H1 (cell line): ENCODE measurements around the gene CHTF8. TPM values are rescaled to one million over a fixed set of nuclear protein-coding genes. Genes with fewer than 3 reads are reported as not detected.

Experiments used
- CTCF ChIA-PET: fragments of 300-600 bp; sonication (Branson Sonifier 250); formaldehyde crosslinking; loops from one replicate; lab custom pipeline; 2021; ENCODE audit not compliant: partially characterized antibody; lab: Charles Lee
- POLR2A ChIA-PET: fragments of 300-600 bp; sonication (Branson Sonifier 250); formaldehyde crosslinking; loops from one replicate; lab custom pipeline; 2021; ENCODE audit warnings: inconsistent platforms; ENCODE audit not compliant: partially characterized antibody; lab: Charles Lee
- DNase-seq, 2 experiments: peaks; one replicate each; pipeline versions ENCODE4 v3.0.0 to v3.0.0-alpha.2; 2010 to 2022; ENCODE audit warnings: low spot score in 2 of 2, low read depth in 1 of 2, mixed read lengths in 1 of 2
- FAIRE-seq: peaks from 2 replicates; lab custom pipeline; 2011; peaks lifted over from hg19 to GRCh38; lab: Jason Lieb, UNC
- H2AFZ ChIP-seq: 2 replicates; pipeline ENCODE4 v1.8.1; 2012; ENCODE audit warnings: low read length, inconsistent platforms
- H2AK5ac ChIP-seq: 2 replicates; pipeline ENCODE4 v1.6.1; 2013; ENCODE audit warnings: low read depth, low read length
- H2BK120ac ChIP-seq: replicated peaks from 2 replicates; pipeline ENCODE3; 2013; ENCODE audit warnings: low read depth, low read length, inconsistent platforms
- H2BK12ac ChIP-seq: 2 replicates; pipeline ENCODE4 v1.6.1; 2013; ENCODE audit warnings: low read depth, low read length
- H2BK15ac ChIP-seq: 2 replicates; pipeline ENCODE4 v1.6.1; 2013; ENCODE audit warnings: low read length
- H2BK20ac ChIP-seq: 2 replicates; pipeline ENCODE4 v1.6.1; 2013; ENCODE audit warnings: low read length
- H2BK5ac ChIP-seq: 2 replicates; pipeline ENCODE4 v1.6.1; 2013; ENCODE audit warnings: low read depth, low read length
- H3K14ac ChIP-seq: 2 replicates; pipeline ENCODE4 v1.6.1; 2013; ENCODE audit warnings: inconsistent platforms; ENCODE audit not compliant: insufficient read length
- H3K18ac ChIP-seq: 2 replicates; pipeline ENCODE4 v1.6.1; 2013; ENCODE audit warnings: low read length; ENCODE audit errors: extremely low read depth
- H3K23ac ChIP-seq: 2 replicates; pipeline ENCODE4 v1.6.1; 2013; ENCODE audit warnings: inconsistent platforms; ENCODE audit not compliant: insufficient read length
- H3K23me2 ChIP-seq: 2 replicates; pipeline ENCODE4 v1.6.1; 2013; ENCODE audit warnings: low read depth, low read length
- H3K27ac ChIP-seq: 2 replicates; pipeline ENCODE4 v1.6.1; 2011; ENCODE audit warnings: low read depth, low read length, inconsistent platforms
- H3K27me3 ChIP-seq, 4 experiments: replicated peaks in 1 of 4; 1 replicate in 1 of 4; 2 replicates in 3 of 4; pipeline versions ENCODE4 v1.6.1 to v1.8.1; 2011 to 2013; ENCODE audit warnings: low read length in 3 of 4, mild to moderate bottlenecking in 3 of 4, inconsistent platforms in 2 of 4, mixed read lengths in 2 of 4, moderate library complexity in 1 of 4; ENCODE audit not compliant: control insufficient read depth in 3 of 4, insufficient read depth in 3 of 4; ENCODE audit errors: extremely low read depth in 1 of 4
- H3K36me3 ChIP-seq, 4 experiments: 2 replicates each; pipeline versions ENCODE4 v1.6.1 to v1.8.1; 2011 to 2013; ENCODE audit warnings: mild to moderate bottlenecking in 4 of 4, low read length in 3 of 4, moderate library complexity in 2 of 4, control low read depth in 1 of 4, inconsistent platforms in 1 of 4; ENCODE audit not compliant: insufficient read depth in 4 of 4, control insufficient read depth in 2 of 4
- H3K4ac ChIP-seq: replicated peaks from 2 replicates; pipeline ENCODE3; 2013; ENCODE audit warnings: low read length, low read depth, mixed read lengths, inconsistent platforms; ENCODE audit not compliant: insufficient read length
- H3K4me1 ChIP-seq, 4 experiments: replicated peaks in 1 of 4; 1 replicate in 1 of 4; 2 replicates in 3 of 4; pipeline versions ENCODE4 v1.6.1 to v1.8.1; 2011 to 2013; ENCODE audit warnings: low read length in 3 of 4, inconsistent platforms in 2 of 4, mixed read lengths in 1 of 4; ENCODE audit not compliant: insufficient read depth in 4 of 4, control insufficient read depth in 3 of 4
- H3K4me2 ChIP-seq, 2 experiments: 2 replicates each; pipeline versions ENCODE4 v1.6.1 to v1.8.1; 2011 to 2013; ENCODE audit warnings: low read depth in 2 of 2, low read length in 2 of 2, control low read depth in 1 of 2, inconsistent platforms in 1 of 2, mild to moderate bottlenecking in 1 of 2; ENCODE audit not compliant: insufficient read depth in 1 of 2
- H3K4me3 ChIP-seq, 4 experiments: fragments of 200-600, 300-600 bp in 1 of 4; sonication (generic), shearing (Covaris generic), sonication (Bioruptor Twin) in 1 of 4; 2 replicates each; pipeline versions ENCODE4 v1.5.1 to v1.8.1; 2011 to 2016; ENCODE audit warnings: low read length in 4 of 4, low read depth in 3 of 4, control low read depth in 2 of 4, inconsistent platforms in 2 of 4, mild to moderate bottlenecking in 2 of 4, mixed read lengths in 1 of 4, moderate library complexity in 1 of 4; ENCODE audit not compliant: insufficient read depth in 2 of 4; ENCODE audit errors: extremely low read depth in 1 of 4
- H3K56ac ChIP-seq: replicated peaks from 2 replicates; pipeline ENCODE3; 2013; ENCODE audit warnings: low read depth, mild to moderate bottlenecking, mixed read lengths, low read length, inconsistent platforms; ENCODE audit not compliant: insufficient read length
- H3K79me1 ChIP-seq: 2 replicates; pipeline ENCODE4 v1.6.1; 2013; ENCODE audit warnings: low read depth, low read length, control low read depth
- H3K79me2 ChIP-seq, 2 experiments: 2 replicates each; pipeline versions ENCODE4 v1.6.1 to v1.8.1; 2012 to 2013; ENCODE audit warnings: low read length in 2 of 2, mild to moderate bottlenecking in 2 of 2, inconsistent platforms in 1 of 2; ENCODE audit not compliant: insufficient read depth in 2 of 2, control insufficient read depth in 1 of 2
- H3K9ac ChIP-seq, 4 experiments: replicated peaks in 1 of 4; 1 replicate in 1 of 4; 2 replicates in 3 of 4; pipeline versions ENCODE4 v1.6.1 to v1.8.1; 2011 to 2013; ENCODE audit warnings: low read depth in 3 of 4, low read length in 3 of 4, control low read depth in 2 of 4, mild to moderate bottlenecking in 2 of 4, moderate library complexity in 2 of 4, inconsistent platforms in 1 of 4; ENCODE audit errors: extremely low read depth in 1 of 4
- H3K9me3 ChIP-seq, 2 experiments: 2 replicates each; pipeline versions ENCODE4 v1.6.1 to v1.8.1; 2012 to 2013; ENCODE audit warnings: mild to moderate bottlenecking in 2 of 2, moderate library complexity in 2 of 2, control low read depth in 1 of 2, inconsistent platforms in 1 of 2, low read depth in 1 of 2, low read length in 1 of 2, mixed read lengths in 1 of 2; ENCODE audit not compliant: insufficient read depth in 2 of 2
- H4K20me1 ChIP-seq, 2 experiments: replicated peaks in 1 of 2; 2 replicates each; pipeline versions ENCODE3 to v1.8.1; 2011 to 2013; ENCODE audit warnings: inconsistent platforms in 2 of 2, low read length in 2 of 2, mild to moderate bottlenecking in 1 of 2; ENCODE audit not compliant: insufficient read depth in 2 of 2, control insufficient read depth in 1 of 2
- H4K5ac ChIP-seq: 2 replicates; pipeline ENCODE4 v1.6.1; 2013; ENCODE audit warnings: low read length, low read depth, mixed read lengths, inconsistent platforms; ENCODE audit not compliant: insufficient read length
- H4K8ac ChIP-seq: 2 replicates; pipeline ENCODE4 v1.8.0; 2013; ENCODE audit warnings: mild to moderate bottlenecking, moderate library complexity, low read length, inconsistent platforms; ENCODE audit not compliant: insufficient read depth; ENCODE audit errors: extremely low read depth
- H4K91ac ChIP-seq: replicated peaks from 2 replicates; pipeline ENCODE3; 2013; ENCODE audit warnings: low read length, mixed read lengths, inconsistent platforms; ENCODE audit not compliant: insufficient read length
- HDAC6 ChIP-seq: IDR thresholded peaks from one replicate; pipeline ENCODE4 v1.7.1; 2012; ENCODE audit warnings: low read depth, mild to moderate bottlenecking, inconsistent platforms, low read length, moderate library complexity
- JUN ChIP-seq: IDR thresholded peaks from 2 replicates; pipeline ENCODE4 v1.6.1; 2011; ENCODE audit warnings: low read depth, mild to moderate bottlenecking, improper control_type of control experiment, low read length
- NRF1 ChIP-seq: IDR thresholded peaks from 2 replicates; pipeline ENCODE4 v1.6.1; 2011; ENCODE audit warnings: mild to moderate bottlenecking, low read depth, low read length, improper control_type of control experiment
- PHF8 ChIP-seq: fragments of 200-600 bp; sonication (generic); conservative IDR thresholded peaks from 2 replicates; pipeline ENCODE4 v1.7.1; 2012; ENCODE audit warnings: low read depth, mild to moderate bottlenecking, inconsistent platforms, low read length, moderate library complexity
- POU5F1 ChIP-seq: IDR thresholded peaks from 2 replicates; pipeline ENCODE4 v1.6.1; 2011; ENCODE audit warnings: low read depth, mild to moderate bottlenecking, low read length, moderate library complexity
- RAD21 ChIP-seq, 2 experiments: IDR thresholded peaks in 1 of 2; conservative IDR thresholded peaks in 1 of 2; 2 replicates each; pipeline ENCODE4 v1.6.1; 2011; ENCODE audit warnings: low read depth in 2 of 2, low read length in 2 of 2, improper control_type of control experiment in 1 of 2, inconsistent platforms in 1 of 2, mild to moderate bottlenecking in 1 of 2, moderate library complexity in 1 of 2
- RBBP5 ChIP-seq: IDR thresholded peaks from 2 replicates; pipeline ENCODE4 v1.7.1; 2012; ENCODE audit warnings: low read depth, mild to moderate bottlenecking, inconsistent platforms, low read length, moderate library complexity, borderline replicate concordance
- SIN3A ChIP-seq, 2 experiments: IDR thresholded peaks in 1 of 2; conservative IDR thresholded peaks in 1 of 2; 2 replicates each; pipeline ENCODE4 v1.6.1; 2011 to 2012; ENCODE audit warnings: low read length in 2 of 2, improper control_type of control experiment in 1 of 2, low read depth in 1 of 2, mild to moderate bottlenecking in 1 of 2
- SIRT6 ChIP-seq: IDR thresholded peaks from one replicate; pipeline ENCODE4 v1.7.1; 2012; ENCODE audit warnings: low read length, inconsistent platforms
- SP1 ChIP-seq: IDR thresholded peaks from 2 replicates; pipeline ENCODE4 v1.6.1; 2011; ENCODE audit warnings: low read depth, low read length
- WGBS, 2 experiments: shearing (Covaris generic) in 1 of 2; methylation state at CpG; one replicate each; pipeline versions ENCODE4 v1.1.6 to v1.1.7; 2013 to 2015; ENCODE audit warnings: low lambda C conversion rate in 2 of 2, mixed read lengths in 2 of 2, inconsistent platforms in 1 of 2, low coverage in 1 of 2, missing lambda C conversion rate in 1 of 2; ENCODE audit not compliant: insufficient replicate concordance in 2 of 2, insufficient coverage in 1 of 2, insufficient read length in 1 of 2; ENCODE audit errors: extremely low coverage in 1 of 2, missing lambda C conversion rate in 1 of 2; 5-methylcytosine and 5-hydroxymethylcytosine counted together
- polyA plus RNA-seq, 7 experiments: library from polyadenylated mRNA; depleted of rRNA in 3 of 7; stranded (reverse) in 5 of 7; unstranded in 2 of 7; fragments of >200 nt in 5 of 7; fragments of 200-250 nt in 2 of 7; gene quantifications; 1 replicate in 5 of 7; 2 replicates in 1 of 7; 4 replicates in 1 of 7; pipeline versions ENCODE4 v1.2.1 to v1.2.3, GENCODE V29; 2011 to 2013; ENCODE audit warnings: missing spikeins in 2 of 7, mixed read lengths in 2 of 7
- total RNA-seq: library from RNA; stranded (reverse); fragmentation: NEBNext Ultra II Directional; extraction: Animal tissue kit (Norgen Biotek cat#: 25700); gene quantifications from 2 replicates; pipeline ENCODE4 v1.2.1, GENCODE V29; 2021
- TF ChIP-seq, protein P1 (sequence below): IDR thresholded peaks from 2 replicates; pipeline ENCODE4 v1.6.1; 2012; ENCODE audit warnings: inconsistent platforms
- TF ChIP-seq, protein P2 (sequence below): IDR thresholded peaks from 2 replicates; pipeline ENCODE4 v1.6.1; 2012; ENCODE audit warnings: inconsistent platforms

The CHTF8 gene
- total and polyA plus RNA-seq, 2 of the 8 experiments (the other 6 are each of a cell fraction or from before 2014, with no cell fraction given), result 114 to 138 TPM

DNA sequence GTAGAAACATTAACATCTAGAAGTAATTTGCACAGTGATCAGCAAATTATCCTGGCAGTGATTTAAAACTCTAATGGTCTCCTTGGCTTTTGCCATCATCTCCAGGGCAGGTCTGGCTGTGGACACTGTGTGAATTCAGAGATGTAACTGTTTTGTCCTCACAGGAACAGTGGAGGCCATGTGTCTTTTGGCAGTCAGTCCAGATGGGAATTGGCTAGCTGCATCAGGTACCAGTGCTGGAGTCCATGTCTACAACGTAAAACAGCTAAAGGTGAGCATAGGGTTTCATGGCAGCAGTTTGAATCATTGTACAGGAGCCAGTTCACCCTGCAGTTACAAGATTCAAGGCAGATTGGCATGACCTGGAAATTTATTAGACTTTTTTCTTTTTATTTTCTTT is 27.8 kb upstream of the CHTF8 start:
- H3K23ac ChIP-seq, result no peak overlapping the region
- no peak overlapping the region for H2BK5ac ChIP-seq
- peaks cover 0 to 2% of the 10 kb centered on the region in 2 experiments for H4K20me1 ChIP-seq
- no peak overlapping the region for H2BK20ac ChIP-seq
- H3K36me3 ChIP-seq, result peaks cover 23 to 76% (median 60%) of the 10 kb centered on the region in 4 experiments
- no peaks in the 10 kb centered on the region for H3K79me2 ChIP-seq
- H3K23me2 ChIP-seq, result no peaks in the 10 kb centered on the region
- TF ChIP-seq POU5F1, result no peak
- no peak for TF ChIP-seq PHF8
- TF ChIP-seq RBBP5, result no peak
- TF ChIP-seq, protein P1, sequence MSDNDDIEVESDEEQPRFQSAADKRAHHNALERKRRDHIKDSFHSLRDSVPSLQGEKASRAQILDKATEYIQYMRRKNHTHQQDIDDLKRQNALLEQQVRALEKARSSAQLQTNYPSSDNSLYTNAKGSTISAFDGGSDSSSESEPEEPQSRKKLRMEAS, result no peak
- TF ChIP-seq JUN, result no peak
- TF ChIP-seq HDAC6, result no peak
- no peak for TF ChIP-seq NRF1
- TF ChIP-seq SIN3A (conservative IDR thresholded peaks at IDR 0.05 in 1 of 2, IDR thresholded peaks at IDR 0.05 in 1 of 2; ENCODE audit: low read depth in 1 of 2, low read length in 2 of 2), result no peak
- no peak for TF ChIP-seq SIRT6
- no peak for TF ChIP-seq SP1
- TF ChIP-seq, protein P2, sequence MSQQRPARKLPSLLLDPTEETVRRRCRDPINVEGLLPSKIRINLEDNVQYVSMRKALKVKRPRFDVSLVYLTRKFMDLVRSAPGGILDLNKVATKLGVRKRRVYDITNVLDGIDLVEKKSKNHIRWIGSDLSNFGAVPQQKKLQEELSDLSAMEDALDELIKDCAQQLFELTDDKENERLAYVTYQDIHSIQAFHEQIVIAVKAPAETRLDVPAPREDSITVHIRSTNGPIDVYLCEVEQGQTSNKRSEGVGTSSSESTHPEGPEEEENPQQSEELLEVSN, result no peak
- no peak for TF ChIP-seq RAD21 (IDR thresholded peaks at IDR 0.05 in 1 of 2, conservative IDR thresholded peaks at IDR 0.05 in 1 of 2; ENCODE audit: low read depth in 2 of 2, low read length in 2 of 2)
- no peak overlapping the region for H3K27ac ChIP-seq
- H3K79me1 ChIP-seq, result no peaks in the 10 kb centered on the region
- no peaks in the 10 kb centered on the region for H3K27me3 ChIP-seq
- H3K9me3 ChIP-seq, result no peaks in the 10 kb centered on the region
- H3K56ac ChIP-seq, result no peak overlapping the region
- H3K4ac ChIP-seq, result no peak overlapping the region
- no peak for DNase-seq
- no peak overlapping the region for H2AK5ac ChIP-seq
- no peak overlapping the region for H3K9ac ChIP-seq
- ChIA-PET POLR2A (interaction anchor here (0.6 kb wide), 1 partner anchor 142 kb away, joined by 3 read pairs; no protein-coding TSS in a partner anchor), CTCF (interaction anchor here (1.2 to 1.9 kb wide), 3 partner anchors 9 to 125 kb away, joined by 3 to 20 read pairs (median 4); no protein-coding TSS in a partner anchor)
- H2BK15ac ChIP-seq, result no peak overlapping the region
- H4K5ac ChIP-seq, result no peak overlapping the region
- H3K18ac ChIP-seq, result no peak overlapping the region
- H2BK12ac ChIP-seq, result no peak overlapping the region
- H3K4me3 ChIP-seq, result no peak overlapping the region
- no peak overlapping the region for H2BK120ac ChIP-seq
- WGBS, 2 experiments, result 100% methylated on average over 1 of the region's 1 CpG; no CpG with 5 or more reads in 1 of the 2 experiments
- H3K4me2 ChIP-seq, result no peak overlapping the region
- FAIRE-seq, result no peak
- no peaks in the 10 kb centered on the region for H3K4me1 ChIP-seq
- no peak overlapping the region for H4K91ac ChIP-seq
- no peak overlapping the region for H3K14ac ChIP-seq
- no peak overlapping the region for H2AFZ ChIP-seq
- no peak overlapping the region for H4K8ac ChIP-seq
